ENCODE data around the gene PLCH1.

PLCH1 gene

DNA sequence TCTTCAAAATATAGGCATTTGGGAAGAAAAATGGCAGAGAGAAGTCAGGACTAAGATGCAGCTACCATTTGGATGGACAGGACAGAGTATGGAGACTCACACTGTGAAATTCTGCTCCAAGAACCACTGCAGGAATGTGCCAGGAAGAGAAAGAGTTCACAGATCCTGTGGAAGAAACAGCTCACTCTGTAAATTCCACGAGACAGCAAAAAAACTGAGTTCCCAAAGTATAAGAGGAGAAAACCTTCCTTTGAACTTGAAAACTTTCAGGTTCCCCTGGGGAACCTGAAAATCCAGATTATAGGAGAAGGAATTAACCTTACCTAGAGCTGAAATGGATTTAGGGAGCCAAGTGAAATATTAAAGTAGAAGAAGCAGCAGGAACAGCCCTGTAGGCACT, 137.1 kb downstream of the PLCH1 start:
- no peak for DNase-seq (ENCODE audit: low spot score)

DNA sequence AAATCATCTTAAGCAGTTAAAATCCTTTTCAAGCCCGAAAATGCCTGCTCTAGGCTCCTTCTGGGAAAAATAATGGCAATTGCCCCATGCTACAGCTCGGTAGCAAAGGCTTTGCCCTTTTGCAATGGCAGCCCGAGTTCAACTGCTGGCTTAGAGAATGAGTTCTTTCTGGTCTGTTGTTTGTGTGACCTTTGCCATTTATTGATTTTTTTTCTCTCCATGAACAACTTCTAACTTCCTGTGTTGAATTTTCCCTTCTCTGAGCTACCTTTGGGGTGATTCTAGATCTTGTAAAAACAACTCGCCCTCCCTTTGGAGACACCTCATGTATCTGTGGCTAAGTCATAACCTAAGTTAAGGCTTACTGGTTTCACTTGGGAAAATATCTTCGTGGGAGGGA, 139.3 kb downstream of the PLCH1 start:
- DNase-seq (ENCODE audit: low spot score) = no peak

DNA sequence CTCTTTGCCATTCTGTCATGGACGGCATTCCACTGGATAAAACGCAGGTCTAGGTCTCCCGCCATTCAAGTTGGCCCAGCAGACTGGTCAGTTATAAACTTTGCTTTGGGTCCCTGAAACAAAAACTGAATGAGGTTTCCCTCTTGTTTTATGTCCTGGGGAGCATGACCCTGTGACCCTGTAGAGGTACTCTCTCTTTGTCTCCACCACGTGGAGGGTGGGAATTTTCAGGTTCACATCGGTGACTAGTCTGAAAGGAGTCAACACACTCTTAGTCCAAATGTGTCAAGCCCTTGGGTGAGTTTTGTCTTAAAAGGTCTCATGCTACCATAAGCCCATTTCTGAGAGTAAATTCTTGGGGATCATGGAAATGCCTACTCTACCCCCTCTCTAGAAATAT, 139.9 kb downstream of the PLCH1 start:
- no peak for DNase-seq (ENCODE audit: low spot score)

DNA sequence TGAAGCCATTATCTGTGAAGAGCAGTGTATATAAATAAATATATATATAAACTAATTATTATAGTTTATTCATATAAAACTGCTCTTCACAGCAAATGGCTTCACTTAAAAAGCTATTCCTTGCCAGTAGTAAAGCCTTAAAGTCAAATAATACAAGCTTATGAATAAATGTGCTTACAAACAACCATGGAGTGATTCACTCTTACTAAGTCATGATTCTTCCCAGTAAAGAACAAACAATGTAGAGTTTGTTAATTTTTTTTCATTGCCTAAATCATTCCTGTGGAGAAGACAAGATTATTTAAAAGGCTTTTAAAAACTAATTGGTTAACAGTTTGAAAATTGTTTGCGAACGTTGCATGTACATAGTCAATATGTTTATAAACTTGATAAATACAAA, 140.7 kb downstream of the PLCH1 start:
- no peak for DNase-seq (ENCODE audit: low spot score)

DNA sequence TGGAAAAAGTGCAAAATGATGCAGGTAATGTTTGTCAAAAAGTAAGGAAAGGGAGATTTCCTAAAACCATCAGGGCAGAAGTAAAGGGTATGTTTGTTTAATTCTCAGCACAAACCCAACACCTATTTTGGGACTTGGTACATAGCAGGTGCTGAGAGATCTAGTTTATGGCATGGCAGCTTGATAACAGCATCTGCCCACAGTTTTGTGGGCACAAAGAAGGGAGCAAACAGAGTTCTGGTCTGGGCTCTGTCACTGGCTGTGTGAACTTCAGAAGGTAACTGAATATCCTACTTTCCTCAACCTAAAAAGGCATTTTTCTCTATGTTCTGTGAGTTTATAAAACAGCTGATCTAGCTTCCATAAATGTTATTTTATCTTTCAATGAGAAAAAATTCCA, 141.6 kb downstream of the PLCH1 start:
- DNase-seq (ENCODE audit: low spot score) = no peak

DNA sequence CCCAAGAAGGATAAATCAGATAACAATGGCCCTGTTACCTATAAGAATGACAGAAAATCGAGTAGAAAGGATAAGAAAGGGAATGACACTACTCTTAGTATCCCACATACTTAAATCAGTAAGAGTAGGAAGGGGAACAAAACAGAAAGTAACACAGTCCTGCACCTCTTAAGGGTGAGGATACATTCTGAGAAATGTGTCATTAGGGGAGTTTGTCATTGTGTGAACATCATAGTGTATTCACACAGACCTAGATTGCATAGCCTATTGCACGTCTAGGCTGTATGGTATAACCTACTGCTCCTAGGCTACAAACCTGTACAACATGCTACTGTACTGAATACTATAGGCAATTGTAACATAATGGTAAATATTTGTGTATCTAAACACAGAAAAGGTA, 142.6 kb downstream of the PLCH1 start:
- DNase-seq (ENCODE audit: low spot score) = no peak

DNA sequence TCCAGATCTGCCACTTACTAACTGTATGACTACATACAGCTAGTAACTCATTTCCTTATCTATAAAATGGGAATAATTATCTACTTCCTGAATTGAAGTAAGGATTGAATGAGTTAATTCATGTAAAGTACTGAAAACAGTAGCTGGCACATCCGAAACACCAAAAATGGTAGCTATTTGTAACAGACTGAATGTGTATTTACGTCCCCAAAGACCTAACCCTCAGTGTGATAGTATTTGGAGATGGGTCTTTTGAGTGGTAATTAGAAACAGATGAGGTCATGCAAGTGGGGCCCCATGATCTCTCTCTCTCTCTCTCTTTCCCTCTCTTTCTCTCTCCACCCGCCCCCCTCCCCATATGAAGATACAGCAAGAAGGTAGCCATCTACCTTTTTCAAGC, 146.2 kb downstream of the PLCH1 start:
- DNase-seq (ENCODE audit: low spot score) = no peak

DNA sequence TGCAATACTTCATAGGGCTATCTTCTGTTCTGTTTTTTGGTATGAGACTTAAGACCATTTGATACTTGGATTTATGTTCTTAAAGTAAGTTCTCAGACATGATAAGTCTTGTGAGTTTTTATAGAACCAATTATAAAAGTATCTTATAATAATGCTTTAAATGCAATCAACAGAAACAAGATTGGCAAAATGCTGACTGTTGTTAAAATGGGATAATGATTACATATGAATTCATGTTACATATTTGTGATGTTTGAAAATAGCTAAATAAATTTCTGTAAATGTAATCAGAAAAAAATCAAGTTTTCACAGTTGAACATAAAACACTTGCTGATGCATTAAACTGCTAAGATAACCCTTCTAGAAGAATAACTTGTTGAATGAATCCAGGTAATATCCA, 148.3 kb downstream of the PLCH1 start:
- no peak for DNase-seq (ENCODE audit: low spot score)

DNA sequence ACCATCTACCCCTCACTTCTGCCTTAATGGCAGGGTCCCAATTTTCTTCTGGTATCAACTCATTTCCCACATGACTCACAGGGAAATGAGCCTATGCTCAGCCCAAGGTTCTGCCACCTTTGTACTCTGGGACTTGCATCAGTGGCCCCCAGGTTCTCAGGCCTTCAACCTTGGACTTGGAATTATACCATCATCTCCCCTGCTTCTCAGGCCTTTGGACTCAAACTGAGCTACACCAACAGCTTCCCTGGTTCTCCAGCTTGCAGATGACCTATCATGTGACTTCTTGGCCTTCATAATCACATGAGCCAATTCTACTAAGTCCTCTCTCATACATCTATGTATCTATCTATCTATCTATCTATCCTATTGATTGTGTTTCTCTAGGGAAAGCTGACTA, 149.5 kb downstream of the PLCH1 start:
- no peak for DNase-seq (ENCODE audit: low spot score)

DNA sequence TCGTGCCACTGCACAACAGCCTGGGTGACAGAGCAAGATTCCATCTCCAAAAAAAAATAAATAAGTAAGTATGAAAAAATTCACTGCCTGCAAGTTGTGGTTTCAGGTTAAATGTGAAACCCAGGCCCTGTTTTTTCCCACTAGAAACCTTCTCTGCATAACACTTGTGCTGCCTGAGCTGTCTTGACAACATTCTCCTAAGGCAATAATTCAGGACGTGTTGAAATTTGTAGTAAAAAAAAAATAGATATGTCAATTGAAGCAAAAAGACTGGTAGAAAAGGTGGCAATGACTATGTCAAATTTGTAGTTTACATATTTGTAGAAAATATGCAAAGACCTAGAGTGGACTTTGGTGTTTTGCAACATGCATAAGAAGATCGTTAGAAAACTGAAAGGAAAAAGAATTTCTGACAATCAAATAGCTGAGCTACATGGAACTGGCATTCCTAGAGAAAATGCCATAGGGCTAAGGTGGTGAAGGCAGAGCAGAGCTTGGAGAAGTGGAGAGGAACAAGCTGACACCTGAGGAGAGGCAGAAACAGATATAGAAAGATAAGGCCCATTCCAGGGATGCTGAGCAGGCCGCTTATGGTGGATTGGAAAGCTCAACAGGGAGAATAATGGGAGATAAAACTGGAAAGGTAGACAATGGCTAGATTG, 150.2 kb downstream of the PLCH1 start:
- no peak for DNase-seq (ENCODE audit: low spot score)

DNA sequence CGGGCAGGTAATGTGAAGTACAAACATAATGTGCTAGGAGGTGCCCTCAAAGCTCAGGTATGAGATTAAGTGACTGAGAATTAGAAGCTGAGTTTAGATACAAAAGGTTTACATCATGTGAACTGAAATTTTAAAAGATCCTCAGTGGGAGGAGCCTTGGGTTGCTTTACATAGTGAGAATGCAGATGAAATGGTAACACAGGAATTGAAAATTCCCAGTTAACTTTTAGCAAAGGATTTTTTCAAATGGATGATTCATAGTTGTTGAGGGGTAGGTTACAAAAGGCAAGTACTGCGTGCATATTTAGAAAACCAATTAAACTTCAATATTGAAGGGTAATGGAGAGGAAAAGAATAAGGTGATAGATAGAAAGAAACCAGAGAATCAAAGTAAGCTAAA, 157.3 kb downstream of the PLCH1 start:
- DNase-seq (ENCODE audit: low spot score) = no peak

DNA sequence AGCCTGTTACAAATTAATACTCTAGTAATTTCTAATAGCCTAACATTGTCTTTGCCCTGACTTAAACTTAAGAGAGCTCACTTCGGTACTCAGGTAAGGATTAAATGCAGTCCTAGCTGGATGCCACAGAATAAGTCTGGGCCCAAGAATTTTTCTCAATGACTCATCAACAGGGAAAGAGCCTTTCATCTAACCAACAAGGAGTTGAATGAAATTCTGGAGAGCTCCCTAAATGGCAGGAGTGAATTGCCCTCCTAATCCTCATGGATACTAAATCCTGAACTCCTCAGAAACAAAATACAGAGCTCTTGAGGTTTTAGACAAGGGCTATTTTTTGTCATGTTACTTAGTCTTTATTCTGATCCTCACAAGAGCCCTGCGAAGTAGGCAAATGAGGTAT, 159.5 kb downstream of the PLCH1 start:
- DNase-seq (ENCODE audit: low spot score) = no peak

DNA sequence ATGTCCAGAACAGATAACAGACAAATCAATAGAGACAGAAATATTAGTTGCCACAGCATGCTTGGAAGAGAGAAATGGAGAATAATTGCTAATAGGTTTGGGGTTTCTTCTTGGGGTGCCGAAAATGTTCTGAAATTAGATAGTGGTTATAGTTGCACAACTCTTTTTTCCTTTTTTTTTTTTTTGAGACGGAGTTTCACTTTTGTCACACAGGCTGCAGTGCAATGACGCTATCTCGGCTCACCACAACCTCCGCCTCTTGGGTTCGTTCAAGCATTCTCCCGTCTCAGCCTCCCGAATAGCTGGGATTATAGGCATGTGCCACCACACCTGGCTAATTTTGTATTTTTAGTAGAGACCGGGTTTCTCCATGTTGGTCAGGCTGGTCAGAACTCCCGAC, 163.3 kb downstream of the PLCH1 start:
- no peak for DNase-seq (ENCODE audit: low spot score)

DNA sequence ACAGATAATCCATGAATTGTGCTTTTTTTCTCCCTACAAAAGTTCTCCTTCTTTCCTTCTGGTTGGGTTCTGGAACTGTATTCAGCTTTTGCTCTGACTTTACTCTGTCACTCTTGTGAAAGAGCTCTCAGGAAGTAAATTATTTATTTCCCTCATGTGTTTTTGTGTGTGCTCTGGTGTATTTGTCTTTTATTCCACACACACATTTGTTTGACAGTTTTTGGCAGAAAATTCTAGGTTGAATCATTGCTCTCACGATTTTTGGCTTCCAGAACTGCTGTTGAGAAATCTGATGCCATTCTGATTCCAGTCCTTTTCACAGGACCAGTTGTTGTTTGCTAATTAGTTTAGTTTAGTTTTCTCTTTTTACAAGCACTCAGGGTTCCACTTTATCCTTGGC, 172.8 kb downstream of the PLCH1 start:
- DNase-seq (ENCODE audit: low spot score) = no peak

DNA sequence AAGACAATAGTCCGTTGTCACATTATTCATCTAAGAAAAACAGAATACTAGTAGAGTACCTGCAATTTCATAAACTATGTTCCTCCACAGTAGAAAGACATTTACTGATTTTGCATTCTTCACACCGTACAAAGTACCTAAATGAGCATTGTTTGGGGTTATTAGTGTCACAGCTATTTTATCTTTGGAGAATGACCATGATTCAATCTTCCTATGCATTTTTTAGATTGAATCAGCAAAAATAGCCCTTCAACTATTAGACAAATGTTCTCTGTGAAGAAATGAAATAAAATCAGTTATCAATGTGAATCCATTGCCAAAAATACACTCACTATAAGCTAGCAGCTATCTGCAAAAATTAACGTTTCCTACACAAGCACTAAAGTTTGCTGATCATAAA, 176.6 kb downstream of the PLCH1 start:
- DNase-seq (ENCODE audit: low spot score) = no peak

DNA sequence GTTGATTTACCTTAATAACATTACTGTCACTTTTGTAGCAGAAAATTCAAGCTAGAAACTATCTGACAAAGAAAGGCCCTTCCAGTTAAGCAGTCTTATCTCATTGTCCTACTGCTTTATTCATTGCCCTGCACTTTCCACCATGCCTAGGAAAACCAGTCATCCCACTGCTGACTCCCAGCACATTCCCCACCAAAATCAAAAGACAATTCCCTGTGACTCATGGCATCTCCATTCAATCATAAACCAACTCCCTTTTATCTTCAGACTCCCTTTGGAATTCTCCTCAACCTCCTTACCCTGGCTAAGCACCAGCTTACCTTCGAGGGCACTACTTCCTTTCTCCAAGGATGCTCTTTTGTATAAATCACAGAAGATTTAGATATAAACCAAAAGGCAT, 184.3 kb downstream of the PLCH1 start:
- DNase-seq (ENCODE audit: low spot score) = no peak

DNA sequence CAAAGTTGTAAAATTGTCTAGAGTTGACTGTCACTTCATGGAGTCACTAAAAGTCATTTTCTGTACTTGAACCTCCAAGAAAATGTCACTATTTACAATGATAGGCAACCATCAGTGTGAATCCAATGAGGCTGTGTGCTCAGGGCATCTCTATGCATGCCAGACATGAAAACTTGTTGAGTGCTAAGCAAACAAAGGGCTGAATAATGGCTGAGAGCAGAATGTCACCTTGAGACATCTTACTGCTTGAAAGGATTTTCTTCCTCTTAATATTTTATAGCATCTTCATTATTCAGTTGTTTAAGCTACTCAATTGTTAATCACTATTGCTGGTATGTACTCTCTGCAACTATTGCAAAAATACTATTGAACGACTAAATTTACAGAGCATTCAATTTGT, 184.7 kb downstream of the PLCH1 start:
- DNase-seq (ENCODE audit: low spot score) = no peak

DNA sequence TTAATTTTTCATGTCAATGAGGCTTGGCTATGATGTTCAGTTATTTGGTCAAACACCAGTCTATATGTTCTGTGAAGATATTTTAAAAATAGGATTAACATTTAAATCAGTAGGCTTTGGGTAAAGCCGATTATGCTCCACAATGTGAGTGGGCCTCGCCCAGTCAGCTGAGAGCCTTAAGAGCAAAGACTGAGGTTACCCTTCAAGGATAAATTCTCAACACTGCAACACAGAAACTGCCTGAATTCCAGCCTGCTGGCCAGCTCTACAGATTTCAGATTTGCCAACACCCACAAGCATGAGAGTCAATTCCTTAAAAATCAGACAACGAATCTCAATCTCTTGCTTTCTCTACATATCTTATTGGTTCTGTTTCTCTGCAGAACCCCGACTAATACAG, 188.3 kb downstream of the PLCH1 start:
- DNase-seq (ENCODE audit: low spot score) = no peak

DNA sequence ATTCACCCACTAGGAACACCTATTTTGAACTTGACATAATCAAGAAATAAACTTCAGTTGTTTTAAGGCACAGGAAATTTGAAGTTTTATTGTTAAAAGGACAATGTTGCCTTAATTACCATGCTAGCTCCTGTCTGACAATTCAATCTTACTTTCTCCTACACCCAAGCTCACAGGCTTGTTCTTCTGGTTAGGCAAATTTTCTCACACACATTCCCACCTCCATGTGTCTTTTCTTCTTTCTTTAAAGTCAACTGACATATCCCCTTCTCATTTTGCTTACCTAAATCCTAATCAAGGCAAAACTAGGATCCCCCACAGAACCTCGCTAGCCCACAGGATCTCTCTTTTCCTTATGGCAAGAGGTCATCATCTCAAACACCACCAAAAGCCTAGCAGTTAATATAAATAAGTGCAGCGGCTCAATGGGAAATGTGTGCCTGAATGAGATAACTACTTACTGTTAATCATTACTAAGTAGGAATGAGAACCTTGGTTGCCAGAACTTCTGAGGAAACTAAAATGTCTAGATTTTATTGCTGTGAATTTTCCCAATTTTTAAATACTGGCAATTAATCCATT, 189.3 kb downstream of the PLCH1 start:
- DNase-seq (ENCODE audit: low spot score) = no peak

DNA sequence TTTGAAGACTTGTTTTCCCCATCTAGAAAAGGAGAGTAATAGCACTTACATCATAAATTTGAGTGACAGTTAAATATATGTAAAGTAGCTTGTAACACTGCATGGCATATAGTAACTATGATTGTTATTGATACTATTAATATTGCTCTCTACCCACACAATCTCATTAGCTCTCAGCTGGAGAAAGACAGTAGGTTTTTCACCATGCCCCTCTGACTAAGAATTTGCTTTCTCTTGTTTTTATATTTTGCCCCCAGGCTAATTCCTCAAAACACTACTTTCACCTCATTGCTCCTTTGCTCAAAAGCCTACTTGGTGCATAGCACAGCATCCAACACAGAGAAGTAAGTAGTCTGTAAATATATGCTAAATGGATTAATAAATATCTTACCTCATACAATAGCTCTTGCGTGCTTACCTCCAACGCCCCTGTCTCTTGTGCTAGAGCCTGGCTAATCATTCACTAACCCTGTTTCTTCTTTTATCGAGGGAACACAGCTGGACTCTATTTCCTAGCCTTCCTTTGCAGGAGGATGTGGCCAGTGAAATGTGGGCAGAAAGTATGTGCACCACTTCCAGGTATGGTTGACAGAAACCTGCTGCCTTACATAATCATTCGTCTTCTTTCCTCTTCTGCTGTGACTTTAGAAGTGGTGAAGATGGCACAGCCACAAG, 190.0 kb downstream of the PLCH1 start:
- no peak for DNase-seq (ENCODE audit: low spot score)

DNA sequence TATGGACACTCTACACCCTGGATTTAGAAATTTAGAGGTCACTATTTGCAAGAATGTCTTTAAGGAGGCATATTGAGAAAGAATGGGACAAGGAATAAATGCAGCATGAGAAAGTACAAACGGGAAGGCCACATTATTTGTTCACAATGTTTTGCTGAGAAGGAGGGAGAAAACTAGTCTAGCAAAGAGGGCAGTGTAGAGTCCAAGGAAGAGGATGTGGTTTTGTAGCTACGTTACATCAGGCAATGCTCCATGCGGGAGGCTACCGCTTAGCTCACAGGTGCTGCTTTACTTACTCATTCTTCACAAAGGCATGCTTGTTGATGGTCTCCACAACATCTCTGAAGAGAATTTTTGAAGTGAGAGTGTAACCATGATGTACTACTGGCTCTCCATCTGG, 191.1 kb downstream of the PLCH1 start:
- no peak for DNase-seq (ENCODE audit: low spot score)

DNA sequence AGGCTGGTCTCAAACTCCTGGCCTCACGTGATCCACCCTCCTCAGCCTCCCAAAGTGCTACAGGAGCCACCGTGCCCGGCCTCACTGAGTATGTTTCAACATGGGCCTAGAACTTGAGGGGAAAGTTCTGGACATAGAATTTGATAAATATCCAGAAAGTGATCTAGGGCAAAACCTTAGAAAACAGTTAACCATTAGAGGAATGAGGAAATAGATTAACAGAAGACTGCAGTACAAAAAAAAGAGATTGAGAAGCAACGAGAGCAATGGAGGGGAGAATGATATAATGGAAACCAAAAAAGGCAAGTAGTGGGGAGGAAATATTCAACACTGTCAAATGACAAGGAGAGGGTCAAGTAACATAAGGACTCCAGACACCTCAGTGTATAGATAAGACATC, 191.5 kb downstream of the PLCH1 start:
- no peak for DNase-seq (ENCODE audit: low spot score)

DNA sequence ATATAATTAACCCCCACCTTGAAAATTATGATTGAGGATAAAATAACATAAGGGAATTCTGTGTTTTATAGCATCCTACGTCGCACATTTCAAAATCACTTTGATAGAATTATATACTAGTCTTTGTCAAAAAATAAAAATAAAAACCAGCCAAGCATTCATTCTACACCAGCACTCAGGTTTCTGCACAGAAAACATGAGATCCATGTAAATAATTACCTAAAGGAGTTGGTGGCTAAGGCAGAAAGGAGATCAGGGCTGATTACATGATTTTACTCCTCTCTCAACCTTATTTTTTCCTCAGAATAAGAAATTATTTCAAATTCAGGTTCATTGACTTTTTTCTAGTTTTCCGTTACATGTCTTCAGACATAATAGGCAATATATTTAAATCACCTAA, 194.5 kb downstream of the PLCH1 start:
- DNase-seq (ENCODE audit: low spot score) = no peak

DNA sequence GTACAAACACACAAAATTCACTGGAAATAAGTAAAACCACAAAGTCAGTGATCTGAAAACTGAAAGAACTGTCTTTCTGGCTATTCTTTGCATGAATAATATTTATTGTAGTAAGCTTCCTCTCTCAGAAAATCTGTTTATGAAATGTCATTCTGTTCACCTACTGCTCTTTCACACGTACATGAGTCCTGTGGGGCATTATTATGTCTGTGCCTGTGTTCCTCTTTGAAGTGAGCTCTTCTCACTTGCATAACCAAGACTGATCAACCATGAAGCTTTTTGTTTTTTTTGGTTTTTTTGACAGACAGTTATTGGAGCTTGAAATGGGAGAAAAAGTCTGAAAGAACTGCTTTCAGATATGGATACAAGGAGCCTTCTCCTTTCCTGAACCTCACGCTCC, 195.8 kb downstream of the PLCH1 start:
- no peak for DNase-seq (ENCODE audit: low spot score)

Data from ecto neural progenitor cell (in vitro differentiated cells).